GM23248 (cell line): ENCODE measurements around the gene GABRR3.

Experiments used
- EZH2 ChIP-seq: fragments of 200-600 bp; sonication (generic); IDR thresholded peaks from 2 replicates; pipeline ENCODE4 v1.6.1; 2018; ENCODE audit warnings: antibody characterized with exemption, mild to moderate bottlenecking; ENCODE audit not compliant: insufficient read depth, poor library complexity, severe bottlenecking
- EZH2phosphoT487 ChIP-seq: fragments of 200-600 bp; sonication (generic); IDR thresholded peaks from 2 replicates; pipeline ENCODE4 v1.6.1; 2018; ENCODE audit warnings: antibody characterized with exemption, moderate library complexity, mild to moderate bottlenecking, low read depth; ENCODE audit not compliant: insufficient read depth

DNA sequence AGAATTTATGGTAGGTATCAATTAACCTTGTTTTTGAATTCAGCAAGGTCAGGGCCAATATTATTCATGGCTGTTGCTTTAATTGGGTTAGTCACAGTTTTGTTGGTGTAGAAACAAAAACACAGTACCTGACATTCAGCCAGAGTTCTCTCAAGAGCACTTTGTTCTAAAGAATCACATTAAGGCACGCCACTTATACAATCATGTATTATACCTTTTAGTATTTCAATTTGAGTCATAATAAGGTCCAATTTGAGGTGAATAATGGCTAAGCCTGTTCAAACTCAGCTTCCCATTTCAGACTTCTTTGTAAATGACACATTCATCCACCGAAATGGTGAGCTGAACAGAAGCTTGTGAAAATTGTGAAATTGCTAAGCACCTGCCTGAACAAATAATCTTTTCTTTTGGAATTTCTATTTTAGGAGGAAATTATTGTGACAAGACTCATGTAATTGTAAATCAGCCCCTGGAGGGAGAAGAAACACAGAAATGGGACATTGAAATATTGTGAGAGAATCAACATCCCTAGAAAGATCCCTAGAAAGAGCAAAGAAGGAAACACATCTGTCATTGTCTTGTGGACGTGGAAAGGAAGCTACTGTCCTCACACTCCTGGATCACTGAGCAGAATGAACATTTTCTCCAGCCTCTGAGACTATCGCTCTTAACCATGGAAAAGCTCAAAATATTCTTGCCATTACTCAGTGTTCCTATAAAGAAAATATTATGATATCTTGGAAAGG lies 92.1 kb downstream of the GABRR3 start:
- TF ChIP-seq EZH2phosphoT487 (no peak), EZH2 (no peak)
